Nephron progenitor cell (in vitro differentiated cells): ENCODE measurements around the gene SACS.

Source experiments
- DNase-seq: peaks from one replicate; pipeline ENCODE4 v3.0.0; 2021
- H3K27ac Mint-ChIP-seq: 2 replicates; pipeline ENCODE4 v1.8.0; 2021; ENCODE audit warnings: mild to moderate bottlenecking, moderate library complexity, mixed read lengths
- H3K27me3 Mint-ChIP-seq: 2 replicates; pipeline ENCODE4 v1.8.0; 2021; ENCODE audit warnings: mild to moderate bottlenecking, low read depth, mixed read lengths; ENCODE audit not compliant: poor library complexity
- H3K36me3 Mint-ChIP-seq: 2 replicates; pipeline ENCODE4 v1.8.0; 2021; ENCODE audit warnings: low read depth, mixed read lengths
- H3K4me1 Mint-ChIP-seq: 2 replicates; pipeline ENCODE4 v1.8.0; 2021; ENCODE audit warnings: mixed read lengths
- H3K4me3 Mint-ChIP-seq: 2 replicates; pipeline ENCODE4 v1.8.0; 2021; ENCODE audit warnings: mild to moderate bottlenecking, moderate library complexity, mixed read lengths
- H3K9me3 Mint-ChIP-seq: 2 replicates; pipeline ENCODE4 v1.8.0; 2021; ENCODE audit warnings: mild to moderate bottlenecking, moderate library complexity, mixed read lengths
- TF ChIP-seq, protein P1 (sequence below): fragments of 200-600 bp; sonication (generic); IDR thresholded peaks from 2 replicates; pipeline ENCODE4 v1.5.0; 2021; ENCODE audit warnings: antibody characterized with exemption

Gene SACS

DNA sequence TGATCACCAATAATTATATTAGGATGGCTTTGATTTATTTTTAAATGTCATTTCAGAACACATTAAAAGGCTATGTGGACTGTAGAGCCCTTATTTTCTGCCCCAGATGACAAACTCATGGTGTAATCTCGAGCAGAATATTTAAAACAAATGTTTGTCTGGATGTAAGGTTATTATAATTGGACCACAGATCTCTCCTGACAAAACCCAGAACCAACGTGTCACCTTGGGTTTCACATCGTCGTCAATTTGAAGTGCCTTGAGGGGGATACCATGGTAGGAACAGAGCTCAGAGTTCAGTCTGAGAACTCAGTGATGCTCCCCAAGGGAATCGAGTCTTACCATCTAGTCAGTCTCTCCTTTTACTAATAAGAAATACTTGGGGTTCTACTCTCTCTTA is 2.8 kb downstream of the SACS start:
- Mint-ChIP-seq H3K4me1 (peaks cover 75% of the 10 kb centered on the region), H3K36me3 (peaks cover 29% of the 10 kb centered on the region), H3K9me3 (no peaks in the 10 kb centered on the region), H3K4me3 (peak overlapping the region; percentile 84), H3K27me3 (peaks cover 2% of the 10 kb centered on the region), H3K27ac (no peak overlapping the region)
- DNase-seq, result no peak
- TF ChIP-seq, protein P1, sequence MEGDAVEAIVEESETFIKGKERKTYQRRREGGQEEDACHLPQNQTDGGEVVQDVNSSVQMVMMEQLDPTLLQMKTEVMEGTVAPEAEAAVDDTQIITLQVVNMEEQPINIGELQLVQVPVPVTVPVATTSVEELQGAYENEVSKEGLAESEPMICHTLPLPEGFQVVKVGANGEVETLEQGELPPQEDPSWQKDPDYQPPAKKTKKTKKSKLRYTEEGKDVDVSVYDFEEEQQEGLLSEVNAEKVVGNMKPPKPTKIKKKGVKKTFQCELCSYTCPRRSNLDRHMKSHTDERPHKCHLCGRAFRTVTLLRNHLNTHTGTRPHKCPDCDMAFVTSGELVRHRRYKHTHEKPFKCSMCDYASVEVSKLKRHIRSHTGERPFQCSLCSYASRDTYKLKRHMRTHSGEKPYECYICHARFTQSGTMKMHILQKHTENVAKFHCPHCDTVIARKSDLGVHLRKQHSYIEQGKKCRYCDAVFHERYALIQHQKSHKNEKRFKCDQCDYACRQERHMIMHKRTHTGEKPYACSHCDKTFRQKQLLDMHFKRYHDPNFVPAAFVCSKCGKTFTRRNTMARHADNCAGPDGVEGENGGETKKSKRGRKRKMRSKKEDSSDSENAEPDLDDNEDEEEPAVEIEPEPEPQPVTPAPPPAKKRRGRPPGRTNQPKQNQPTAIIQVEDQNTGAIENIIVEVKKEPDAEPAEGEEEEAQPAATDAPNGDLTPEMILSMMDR, result no peak

DNA sequence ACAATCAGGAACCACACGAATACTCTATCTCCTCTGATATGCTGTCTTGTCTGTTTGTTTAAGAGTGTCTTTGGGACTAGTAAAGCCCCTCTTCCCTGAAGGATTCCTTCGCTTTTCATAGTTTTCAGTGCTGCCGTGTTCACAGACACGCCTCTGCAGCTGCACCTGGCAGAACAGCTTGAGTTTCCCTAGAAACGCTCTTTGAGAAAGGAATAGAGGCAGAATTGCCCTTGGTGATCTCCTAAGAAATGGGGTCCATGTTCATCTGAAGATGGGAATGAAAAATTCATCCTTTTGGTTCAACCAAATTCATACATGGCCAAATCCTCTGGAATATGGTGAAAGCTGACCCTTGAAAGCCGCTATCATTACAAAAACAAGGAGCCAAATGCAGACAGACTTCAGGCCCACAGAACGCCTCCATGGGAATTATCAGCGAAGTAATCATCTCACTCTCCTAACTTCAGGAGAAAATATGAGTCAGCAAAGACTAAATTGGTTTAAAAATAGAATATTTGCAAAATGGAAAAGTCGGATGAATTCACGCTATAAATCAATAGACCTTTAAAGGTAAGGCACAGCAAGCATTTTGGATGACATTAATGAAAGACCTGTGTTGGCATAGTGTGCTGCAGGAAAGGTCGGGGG is 5.5 kb downstream of the SACS start:
- TF ChIP-seq, protein P1, result no peak
- H3K4me3 Mint-ChIP-seq, result no peak overlapping the region
- H3K9me3 Mint-ChIP-seq, result no peaks in the 10 kb centered on the region
- peaks cover 50% of the 10 kb centered on the region for H3K4me1 Mint-ChIP-seq
- H3K36me3 Mint-ChIP-seq, result peaks cover 30% of the 10 kb centered on the region
- H3K27me3 Mint-ChIP-seq, result no peaks in the 10 kb centered on the region
- DNase-seq, result no peak
- H3K27ac Mint-ChIP-seq, result no peak overlapping the region

DNA sequence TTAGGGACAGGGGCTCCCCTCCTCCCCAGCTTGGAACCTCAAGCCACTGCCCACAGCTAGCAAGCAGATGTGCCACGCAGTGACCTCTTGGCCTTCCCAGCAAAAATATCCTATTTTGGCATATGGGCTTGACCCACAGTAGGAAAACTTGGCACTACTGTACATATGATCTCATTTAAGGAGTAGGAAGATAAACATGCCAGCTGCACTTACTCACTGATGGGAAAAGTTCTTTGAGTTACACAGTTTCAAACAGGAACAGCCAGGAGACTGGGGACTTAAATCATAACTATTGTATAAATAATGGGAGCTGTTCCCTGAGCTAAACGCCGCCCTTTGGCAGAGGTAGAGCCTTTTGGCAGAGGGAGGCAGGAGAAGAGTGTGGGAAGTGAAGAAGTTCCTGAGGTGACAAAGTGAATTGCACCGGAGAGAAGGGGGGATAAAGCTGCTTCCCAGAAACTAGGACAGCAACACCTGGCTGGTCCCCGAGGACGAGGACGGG is 6.1 kb downstream of the SACS start:
- no peak overlapping the region for H3K4me3 Mint-ChIP-seq
- H3K36me3 Mint-ChIP-seq, result peaks cover 30% of the 10 kb centered on the region
- no peaks in the 10 kb centered on the region for H3K27me3 Mint-ChIP-seq
- TF ChIP-seq, protein P1, result no peak
- H3K9me3 Mint-ChIP-seq, result no peaks in the 10 kb centered on the region
- peaks cover 47% of the 10 kb centered on the region for H3K4me1 Mint-ChIP-seq
- H3K27ac Mint-ChIP-seq, result peak overlapping the region; percentile 74
- no peak for DNase-seq

DNA sequence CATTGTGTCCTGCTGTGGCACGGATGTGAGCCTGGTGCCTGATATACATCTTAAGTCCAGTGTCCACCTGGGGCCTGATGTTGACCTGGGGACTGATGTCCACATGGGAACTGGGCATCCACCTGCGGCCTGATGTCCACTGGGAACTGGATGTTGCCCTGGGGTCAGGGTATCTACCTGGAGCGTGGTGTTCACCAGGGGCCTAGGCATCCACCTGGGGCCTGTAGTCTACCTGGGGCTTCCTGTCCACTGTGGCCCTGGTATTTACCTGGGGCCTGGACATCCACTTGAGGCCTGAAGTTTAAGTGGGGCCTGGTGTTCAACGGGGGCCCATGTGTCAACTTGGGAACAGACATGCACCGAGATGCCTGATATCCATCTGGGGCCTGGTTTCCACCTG is 11.9 kb downstream of the SACS start:
- H3K9me3 Mint-ChIP-seq, result peaks cover 4% of the 10 kb centered on the region
- no peak overlapping the region for H3K27ac Mint-ChIP-seq
- DNase-seq, result no peak
- peaks cover 41% of the 10 kb centered on the region for H3K36me3 Mint-ChIP-seq
- TF ChIP-seq, protein P1, result no peak
- peaks cover 1% of the 10 kb centered on the region for H3K27me3 Mint-ChIP-seq
- no peak overlapping the region for H3K4me3 Mint-ChIP-seq
- peaks cover 8% of the 10 kb centered on the region for H3K4me1 Mint-ChIP-seq

DNA sequence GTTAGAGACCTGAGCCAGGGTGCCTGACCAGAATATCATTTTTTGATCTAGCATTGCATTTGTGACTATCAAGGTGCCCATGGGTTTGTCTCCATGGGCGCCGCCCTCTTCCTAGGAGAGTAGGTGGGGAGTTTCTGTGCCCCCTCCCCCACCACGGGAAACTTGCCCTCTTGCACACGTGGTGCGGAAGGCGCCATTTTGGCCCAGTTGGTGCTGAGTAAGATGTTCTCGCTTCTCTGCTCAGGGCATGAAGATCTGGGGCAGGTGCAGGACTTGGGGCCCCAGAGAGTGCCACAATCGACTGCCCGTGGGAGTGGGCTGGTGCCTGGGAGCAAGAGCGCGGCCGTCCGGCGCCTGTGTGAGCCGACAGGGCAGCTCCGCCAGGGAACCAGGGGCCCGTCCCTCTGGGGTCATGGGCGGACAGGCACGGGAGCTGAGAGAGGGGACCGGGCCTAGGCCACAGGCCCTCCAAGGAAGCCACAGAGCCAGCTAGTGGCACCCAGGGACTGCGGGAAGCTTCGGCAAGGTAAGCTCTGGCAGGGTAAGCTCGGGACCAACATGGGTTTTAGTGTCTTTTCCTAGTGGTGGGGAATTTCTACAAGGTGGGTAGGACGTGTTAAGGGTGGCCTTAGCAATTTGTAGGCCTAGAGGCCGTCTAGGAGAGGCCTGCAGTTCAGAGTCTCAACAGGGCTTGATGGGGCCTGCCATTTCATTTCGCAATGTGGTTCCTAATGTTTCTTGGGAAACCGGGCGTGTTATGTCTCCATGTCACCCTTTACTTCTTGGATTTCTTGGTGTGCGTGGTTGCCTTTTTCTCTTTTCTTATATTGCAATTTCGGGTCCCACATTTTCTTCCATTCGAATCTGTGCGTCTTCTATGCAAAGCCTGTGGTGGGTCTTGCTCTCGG is 14.5 kb downstream of the SACS start:
- DNase-seq, result no peak

More for the DNA sequence above, 14.5 kb downstream of the SACS start:
- Mint-ChIP-seq H3K9me3 (peaks cover 4% of the 10 kb centered on the region), H3K4me3 (no peak overlapping the region), H3K27ac (peak overlapping the region; percentile 50), H3K36me3 (peaks cover 52% of the 10 kb centered on the region), H3K4me1 (no peaks in the 10 kb centered on the region), H3K27me3 (peaks cover 4% of the 10 kb centered on the region)
- TF ChIP-seq, protein P1, result no peak
